IMR-90 (cell line): ENCODE results near the gene GAR1. TPM values are rescaled to one million over a fixed set of nuclear protein-coding genes. Genes with fewer than 3 reads are reported as not detected.

ENCODE experiments used
- ATAC-seq: fragments of 200-7000 bp; cut with Tn5 transposase; 2 replicates; pipeline ENCODE4 v1.9.1; 2020; ENCODE audit warnings: low read depth, mild to moderate bottlenecking, moderate library complexity
- Bru-seq: library from RNA; stranded (reverse); fragments of 400-500 nt; gene quantifications from one replicate; lab custom pipeline; 2021; lab: Mats Ljungman, UMichigan
- BruChase-seq, 2 experiments: library from RNA; stranded (reverse); fragments of 400-500 nt; gene quantifications; one replicate each; lab custom pipeline; 2021; lab: Mats Ljungman, UMichigan
- BruUV-seq: library from RNA; stranded (reverse); fragments of 400-500 nt; replicated peaks from 2 replicates; lab custom pipeline; 2021; lab: Mats Ljungman, UMichigan
- CTCF ChIA-PET: fragments of 300-600 bp; formaldehyde crosslinking; extraction: SDS; loops from one replicate; lab custom pipeline; 2021; ENCODE audit warnings: antibody characterized with exemption; lab: Yijun Ruan, JAX
- POLR2A ChIA-PET: fragments of 300-600 bp; sonication (Branson Sonifier 250); formaldehyde crosslinking; loops from one replicate; lab custom pipeline; 2022; ENCODE audit warnings: antibody characterized with exemption; ENCODE audit not compliant: unreplicated experiment; lab: Charles Lee
- DNase-seq: peaks from one replicate; pipeline ENCODE4 v3.0.0; 2013
- H2AFZ ChIP-seq: replicated peaks from 2 replicates; pipeline ENCODE3; 2013; ENCODE audit warnings: low read length, mild to moderate bottlenecking; ENCODE audit not compliant: poor library complexity
- H2AK5ac ChIP-seq: 2 replicates; pipeline ENCODE4 v1.6.1; 2013; ENCODE audit warnings: low read depth, low read length, inconsistent platforms
- H2AK9ac ChIP-seq: replicated peaks from 2 replicates; pipeline ENCODE3; 2013; ENCODE audit warnings: mild to moderate bottlenecking, low read depth, low read length, moderate library complexity; ENCODE audit not compliant: poor library complexity
- H2BK120ac ChIP-seq: 2 replicates; pipeline ENCODE4 v1.6.1; 2013; ENCODE audit warnings: low read depth, low read length, inconsistent platforms
- H2BK15ac ChIP-seq: 3 replicates; pipeline ENCODE4 v1.6.1; 2013; ENCODE audit warnings: low read depth, low read length, inconsistent platforms
- H2BK20ac ChIP-seq: 2 replicates; pipeline ENCODE4 v1.6.1; 2013; ENCODE audit warnings: low read depth, mild to moderate bottlenecking, inconsistent platforms, low read length, moderate library complexity
- H2BK5ac ChIP-seq: 2 replicates; pipeline ENCODE4 v1.6.1; 2013; ENCODE audit warnings: mild to moderate bottlenecking, low read depth, low read length, inconsistent platforms; ENCODE audit not compliant: poor library complexity, severe bottlenecking
- H3K14ac ChIP-seq: replicated peaks from 2 replicates; pipeline ENCODE4 v1.6.1; 2013; ENCODE audit warnings: low read depth, low read length, inconsistent platforms
- H3K18ac ChIP-seq: 2 replicates; pipeline ENCODE4 v1.6.1; 2013; ENCODE audit warnings: low read depth, low read length, control low read depth
- H3K23ac ChIP-seq: 2 replicates; pipeline ENCODE4 v1.6.1; 2013; ENCODE audit warnings: low read depth, low read length, inconsistent platforms
- H3K27ac ChIP-seq: 2 replicates; pipeline ENCODE4 v1.5.1; 2013; ENCODE audit warnings: mild to moderate bottlenecking, control low read depth, low read length; ENCODE audit not compliant: insufficient read depth
- H3K27me3 ChIP-seq: 2 replicates; pipeline ENCODE4 v1.6.1; 2013; ENCODE audit warnings: low read length; ENCODE audit not compliant: control insufficient read depth, insufficient read depth
- H3K36me3 ChIP-seq: 2 replicates; pipeline ENCODE4 v1.6.1; 2013; ENCODE audit warnings: low read length, mixed read lengths; ENCODE audit not compliant: control insufficient read depth, insufficient read depth
- H3K4ac ChIP-seq: 2 replicates; pipeline ENCODE4 v1.6.1; 2013; ENCODE audit warnings: low read depth, low read length, inconsistent platforms
- H3K4me1 ChIP-seq: 2 replicates; pipeline ENCODE4 v1.6.1; 2013; ENCODE audit warnings: low read length, mixed read lengths; ENCODE audit not compliant: control insufficient read depth, insufficient read depth
- H3K4me2 ChIP-seq: 2 replicates; pipeline ENCODE4 v1.6.1; 2013; ENCODE audit warnings: low read depth, mild to moderate bottlenecking, control low read depth, low read length, moderate library complexity
- H3K4me3 ChIP-seq: 2 replicates; pipeline ENCODE4 v1.5.1; 2013; ENCODE audit warnings: low read depth, mild to moderate bottlenecking, control low read depth, low read length, moderate library complexity; ENCODE audit not compliant: insufficient read depth
- H3K56ac ChIP-seq: 2 replicates; pipeline ENCODE4 v1.6.1; 2013; ENCODE audit warnings: low read length, inconsistent platforms; ENCODE audit not compliant: insufficient read depth; ENCODE audit errors: extremely low read depth
- H3K79me1 ChIP-seq, 2 experiments: 2 replicates each; pipeline ENCODE4 v1.6.1; 2013; ENCODE audit warnings: low read length in 2 of 2, inconsistent platforms in 1 of 2, low read depth in 1 of 2
- H3K9ac ChIP-seq: 2 replicates; pipeline ENCODE4 v1.6.1; 2013; ENCODE audit warnings: low read depth, low read length, control low read depth
- H3K9me1 ChIP-seq: 2 replicates; pipeline ENCODE4 v1.6.1; 2013; ENCODE audit warnings: low read length, inconsistent platforms; ENCODE audit not compliant: insufficient read depth
- H3K9me3 ChIP-seq: 2 replicates; pipeline ENCODE4 v1.6.1; 2013; ENCODE audit warnings: low read length; ENCODE audit not compliant: control insufficient read depth, insufficient read depth
- H4K20me1 ChIP-seq: 2 replicates; pipeline ENCODE4 v1.6.1; 2013; ENCODE audit warnings: low read length, inconsistent platforms; ENCODE audit not compliant: insufficient read depth
- H4K5ac ChIP-seq: 2 replicates; pipeline ENCODE4 v1.6.1; 2013; ENCODE audit warnings: mild to moderate bottlenecking, low read depth, low read length, control low read depth
- H4K8ac ChIP-seq, 2 experiments: 2 replicates each; pipeline ENCODE4 v1.6.1; 2013; ENCODE audit warnings: low read depth in 2 of 2, low read length in 2 of 2, control low read depth in 1 of 2, inconsistent platforms in 1 of 2
- H4K91ac ChIP-seq: 2 replicates; pipeline ENCODE4 v1.6.1; 2013; ENCODE audit warnings: low read depth, low read length, inconsistent platforms; ENCODE audit not compliant: insufficient read depth
- BHLHE40 ChIP-seq: fragments of 150-350 bp; IDR thresholded peaks from 2 replicates; pipeline ENCODE4 v1.6.1; 2016; ENCODE audit warnings: mild to moderate bottlenecking, low read depth, low read length
- CHD1 ChIP-seq: IDR thresholded peaks from 2 replicates; pipeline ENCODE4 v1.6.1; 2012; ENCODE audit warnings: low read depth, low read length, improper control_type of control experiment
- FOS ChIP-seq: fragments of 150-350 bp; IDR thresholded peaks from 2 replicates; pipeline ENCODE4 v1.6.1; 2016; ENCODE audit warnings: low read depth, low read length
- MAZ ChIP-seq: IDR thresholded peaks from 2 replicates; pipeline ENCODE4 v1.6.1; 2012; ENCODE audit warnings: low read depth, mild to moderate bottlenecking, low read length, improper control_type of control experiment, moderate library complexity, borderline replicate concordance
- NFE2L2 ChIP-seq: fragments of 150-350 bp; IDR thresholded peaks from 2 replicates; pipeline ENCODE4 v1.6.1; 2016; ENCODE audit warnings: low read depth, mild to moderate bottlenecking, low read length
- POLR2A ChIP-seq: IDR thresholded peaks from 2 replicates; pipeline ENCODE4 v1.6.1; 2012; ENCODE audit warnings: mild to moderate bottlenecking, low read depth, low read length
- RAD21 ChIP-seq: IDR thresholded peaks from 2 replicates; pipeline ENCODE4 v1.6.1; 2012; ENCODE audit warnings: low read length, improper control_type of control experiment
- RCOR1 ChIP-seq: IDR thresholded peaks from 2 replicates; pipeline ENCODE4 v1.6.1; 2012; ENCODE audit warnings: mild to moderate bottlenecking, low read length, improper control_type of control experiment; ENCODE audit not compliant: insufficient replicate concordance
- SMC3 ChIP-seq: fragments of 150-350 bp; IDR thresholded peaks from 2 replicates; pipeline ENCODE4 v1.6.1; 2016; ENCODE audit warnings: low read depth, mild to moderate bottlenecking, antibody characterized with exemption, low read length, moderate library complexity
- WGBS, 2 experiments: methylation state at CpG; one replicate each; pipeline versions ENCODE4 v1.1.5 to v1.1.7; 2013; ENCODE audit warnings: missing lambda C conversion rate in 2 of 2; ENCODE audit not compliant: insufficient read length in 1 of 2; ENCODE audit errors: extremely low coverage in 2 of 2; 5-methylcytosine and 5-hydroxymethylcytosine counted together
- dilution Hi-C: fragments of 300-500 bp; cut with HindIII; formaldehyde crosslinking; loops from one replicate; pipeline ENCODE4 v1.14.3; 2018; ENCODE audit warnings: low sequenced_read_pairs; ENCODE audit not compliant: unreplicated experiment
- in situ Hi-C: fragments of 300-500 bp; cut with MboI; formaldehyde crosslinking; loops from 3 replicates; pipeline ENCODE4 v1.14.3; 2019; ENCODE audit warnings: low sequenced_read_pairs, inconsistent platforms, mixed read lengths
- intact Hi-C: fragments of 100-400 bp; cut with micrococcal nuclease; formaldehyde crosslinking; loops from 2 replicates; pipeline ENCODE4 v1.10.0; 2022
- long read RNA-seq: library from polyadenylated mRNA; unstranded; transcript quantifications from one replicate; pipeline ENCODE4 v2.0.0, GENCODE V29; 2021; ENCODE audit not compliant: unreplicated experiment
- polyA plus RNA-seq, 3 experiments: library from polyadenylated mRNA; depleted of rRNA; stranded (reverse); fragments of >200 nt; gene quantifications; 2 replicates each; pipeline ENCODE4 v1.2.3, GENCODE V29; 2012; ENCODE audit warnings: low replicate concordance in 1 of 3
- total RNA-seq: library from RNA; depleted of rRNA; stranded (reverse); fragments of >200 nt; gene quantifications from 2 replicates; pipeline ENCODE4 v1.2.3, GENCODE V29; 2012; rRNA removed
- TF ChIP-seq, protein P1 (sequence below): conservative IDR thresholded peaks from 2 replicates; pipeline ENCODE4 v1.5.1; 2012; ENCODE audit warnings: mild to moderate bottlenecking, low read depth, low read length, improper control_type of control experiment
- TF ChIP-seq, protein P2 (sequence below): fragments of 150-350 bp; IDR thresholded peaks from 2 replicates; pipeline ENCODE4 v1.6.1; 2016; ENCODE audit warnings: low read depth, mild to moderate bottlenecking, low read length, moderate library complexity, borderline replicate concordance

Gene GAR1
- 1.1 and 4.4 TPM in 2 replicates for total RNA-seq
- polyA plus RNA-seq (2012; rRNA removed): 18.2 and 22.0 TPM in 2 replicates
- 4.6 and 5.9 TPM in 2 replicates for polyA plus RNA-seq (2012; cell fraction: cytosol; rRNA removed)
- 0.89 and 6.2 TPM in 2 replicates for polyA plus RNA-seq (2012; cell fraction: nucleus; rRNA removed; ENCODE audit: low replicate concordance)
- percentile 88 among the genes with signal in this experiment for Bru-seq, nascent RNA
- BruChase-seq, experiment 1, labeled RNA remaining after a 6-hour chase: percentile 75 among the genes with signal in this experiment
- BruChase-seq, experiment 2, labeled RNA remaining after a 2-hour chase: percentile 82 among the genes with signal in this experiment
- long read RNA-seq, transcript GAR1-201 (7 exons, 1,224 nt): major isoform, 7 of 25 reads
- long read RNA-seq, partial matches to known transcripts: 12 of 25 reads
- long read RNA-seq, other reads (novel, unspliced or antisense): 4 of 25 reads

DNA sequence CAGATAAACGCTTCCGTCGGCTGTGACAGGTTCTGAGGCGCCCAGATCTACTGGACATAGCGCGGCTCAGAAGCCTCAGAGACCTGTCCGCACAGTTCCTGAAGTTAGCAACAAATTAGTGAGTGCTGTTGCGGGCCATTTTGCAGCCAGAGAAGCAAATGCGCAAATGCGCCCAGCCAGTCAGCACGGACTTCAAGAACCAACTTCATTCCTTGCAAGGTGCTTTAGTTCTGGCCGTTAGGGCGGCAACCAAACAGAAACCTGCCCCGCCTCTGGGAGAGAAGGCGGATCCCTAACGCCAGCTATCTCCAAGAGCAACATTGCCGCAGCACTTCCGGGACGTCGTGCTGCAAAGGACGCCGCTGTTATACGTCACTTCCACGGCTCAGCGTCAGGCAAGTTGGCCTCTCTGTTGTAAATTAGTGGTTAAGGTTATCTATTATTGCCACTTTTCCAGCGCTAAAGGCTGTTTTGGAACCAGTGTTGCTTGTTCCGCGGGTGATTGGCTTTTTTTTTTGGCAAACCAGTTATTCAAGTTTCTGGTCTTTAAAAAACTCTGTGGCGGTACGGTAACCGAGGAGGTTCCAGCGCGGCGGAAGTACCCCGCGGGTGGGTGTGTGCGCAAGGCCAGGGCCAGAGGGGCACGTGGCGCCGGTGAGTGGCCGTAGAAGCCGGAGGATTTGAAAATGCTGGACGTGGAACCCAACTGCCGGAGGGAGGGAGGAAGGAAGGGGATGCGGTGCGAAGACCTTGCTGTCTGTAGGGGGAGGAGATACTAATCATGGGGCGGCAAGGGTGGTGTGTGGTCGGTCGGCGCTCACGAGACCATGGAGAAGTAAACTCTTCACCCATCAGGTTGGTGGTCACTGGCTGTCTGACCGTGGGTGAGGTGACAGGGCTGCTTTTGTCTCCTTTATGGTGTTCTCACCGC is at the start of gene GAR1:
Gene GAR1 (plus strand): TSS at position 612 of the 931 bp plus-strand sequence. CDS start 403 bp downstream, outside the sequence.
- BruUV-seq: TSS peak; percentile 72
- Histone ChIP-seq H2AK9ac (peak within 1 kb of the TSS; percentile 97), H4K5ac (peak within 1 kb of the TSS; percentile 84), H3K56ac (peak within 1 kb of the TSS; percentile 98), H3K23ac (peak within 1 kb of the TSS; percentile 88), H3K4me3 (peak within 1 kb of the TSS; percentile 61), H2BK120ac (peak within 1 kb of the TSS; percentile 45; the same call in 1 of the 2 replicates), H3K4me1 (no peaks in the 10 kb centered on the region), H4K8ac (peak within 1 kb of the TSS; percentile 94 to 97), H3K9me3 (no peaks in the 10 kb centered on the region), H3K79me1 (peaks cover 18 to 28% of the 10 kb centered on the region in 2 experiments; a peak in 3 of 4 replicates), H4K91ac (peak within 1 kb of the TSS; percentile 89), H3K36me3 (no peaks in the 10 kb centered on the region; the same call in 1 of the 2 replicates), H2BK15ac (peak within 1 kb of the TSS; percentile 31; the same call in 1 of the 3 replicates), H3K4me2 (peak within 1 kb of the TSS; percentile 84), H3K27me3 (no peaks in the 10 kb centered on the region), H3K27ac (peak within 1 kb of the TSS; percentile 78), H3K9me1 (no peaks in the 10 kb centered on the region), H3K14ac (peak within 1 kb of the TSS; percentile 84), H2BK20ac (no peak within 1 kb of the TSS), H3K4ac (peak within 1 kb of the TSS; percentile 93), H4K20me1 (no peaks in the 10 kb centered on the region), H3K18ac (peak within 1 kb of the TSS; percentile 62), H2BK5ac (peak within 1 kb of the TSS; percentile 81), H3K9ac (peak within 1 kb of the TSS; percentile 95), H2AK5ac (peak within 1 kb of the TSS; percentile 90), H2AFZ (peak within 1 kb of the TSS; percentile 97)
- CTCF ChIA-PET: interaction anchor here (0.7 kb wide), 1 partner anchor 1023 kb away, joined by 5 read pairs; no protein-coding TSS in a partner anchor
- in situ Hi-C loops (loop anchor here (10.0 kb wide), 3 partner anchors 111 to 391 kb away; partner anchors contain the start of gene CASP6), dilution Hi-C loops (no loop called here), intact Hi-C loops (loop anchor here (1.0 to 2.0 kb wide), 3 partner anchors 85 to 381 kb away; partner anchors contain the start of gene PLA2G12A)
- ATAC-seq (peak; percentile 95), DNase-seq (peak; percentile 92)
- WGBS, 2 experiments: 3% methylated on average over 22 of the region's 53 CpGs; no CpG with 5 or more reads in 1 of the 2 experiments
- POLR2A ChIA-PET: interaction anchor here (0.7 kb wide), 1 partner anchor 160 kb away, joined by 4 read pairs; no protein-coding TSS in a partner anchor
- peak; percentile 60; the same call in 1 of the 2 replicates for TF ChIP-seq BHLHE40
- no peak for TF ChIP-seq NFE2L2
- no peak for TF ChIP-seq RCOR1
- TF ChIP-seq POLR2A: 0 out of 2 replicates have a peak, but pooled peaks have one; percentile 32
- TF ChIP-seq, protein P1, sequence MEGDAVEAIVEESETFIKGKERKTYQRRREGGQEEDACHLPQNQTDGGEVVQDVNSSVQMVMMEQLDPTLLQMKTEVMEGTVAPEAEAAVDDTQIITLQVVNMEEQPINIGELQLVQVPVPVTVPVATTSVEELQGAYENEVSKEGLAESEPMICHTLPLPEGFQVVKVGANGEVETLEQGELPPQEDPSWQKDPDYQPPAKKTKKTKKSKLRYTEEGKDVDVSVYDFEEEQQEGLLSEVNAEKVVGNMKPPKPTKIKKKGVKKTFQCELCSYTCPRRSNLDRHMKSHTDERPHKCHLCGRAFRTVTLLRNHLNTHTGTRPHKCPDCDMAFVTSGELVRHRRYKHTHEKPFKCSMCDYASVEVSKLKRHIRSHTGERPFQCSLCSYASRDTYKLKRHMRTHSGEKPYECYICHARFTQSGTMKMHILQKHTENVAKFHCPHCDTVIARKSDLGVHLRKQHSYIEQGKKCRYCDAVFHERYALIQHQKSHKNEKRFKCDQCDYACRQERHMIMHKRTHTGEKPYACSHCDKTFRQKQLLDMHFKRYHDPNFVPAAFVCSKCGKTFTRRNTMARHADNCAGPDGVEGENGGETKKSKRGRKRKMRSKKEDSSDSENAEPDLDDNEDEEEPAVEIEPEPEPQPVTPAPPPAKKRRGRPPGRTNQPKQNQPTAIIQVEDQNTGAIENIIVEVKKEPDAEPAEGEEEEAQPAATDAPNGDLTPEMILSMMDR: no peak
- no peak for TF ChIP-seq CHD1
- TF ChIP-seq, protein P2, sequence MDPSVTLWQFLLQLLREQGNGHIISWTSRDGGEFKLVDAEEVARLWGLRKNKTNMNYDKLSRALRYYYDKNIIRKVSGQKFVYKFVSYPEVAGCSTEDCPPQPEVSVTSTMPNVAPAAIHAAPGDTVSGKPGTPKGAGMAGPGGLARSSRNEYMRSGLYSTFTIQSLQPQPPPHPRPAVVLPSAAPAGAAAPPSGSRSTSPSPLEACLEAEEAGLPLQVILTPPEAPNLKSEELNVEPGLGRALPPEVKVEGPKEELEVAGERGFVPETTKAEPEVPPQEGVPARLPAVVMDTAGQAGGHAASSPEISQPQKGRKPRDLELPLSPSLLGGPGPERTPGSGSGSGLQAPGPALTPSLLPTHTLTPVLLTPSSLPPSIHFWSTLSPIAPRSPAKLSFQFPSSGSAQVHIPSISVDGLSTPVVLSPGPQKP: no peak
- TF ChIP-seq MAZ: peak; percentile 50; the same call in 1 of the 2 replicates
- no peak for TF ChIP-seq SMC3
- no peak for TF ChIP-seq FOS
- no peak for TF ChIP-seq RAD21
